Measurements from ENCODE around the gene DRC1. TPM values are rescaled to one million over a fixed set of nuclear protein-coding genes. Genes with fewer than 3 reads are reported as not detected.

DRC1 gene
- total RNA-seq, 6 experiments from 2014 or later: not detected

DNA sequence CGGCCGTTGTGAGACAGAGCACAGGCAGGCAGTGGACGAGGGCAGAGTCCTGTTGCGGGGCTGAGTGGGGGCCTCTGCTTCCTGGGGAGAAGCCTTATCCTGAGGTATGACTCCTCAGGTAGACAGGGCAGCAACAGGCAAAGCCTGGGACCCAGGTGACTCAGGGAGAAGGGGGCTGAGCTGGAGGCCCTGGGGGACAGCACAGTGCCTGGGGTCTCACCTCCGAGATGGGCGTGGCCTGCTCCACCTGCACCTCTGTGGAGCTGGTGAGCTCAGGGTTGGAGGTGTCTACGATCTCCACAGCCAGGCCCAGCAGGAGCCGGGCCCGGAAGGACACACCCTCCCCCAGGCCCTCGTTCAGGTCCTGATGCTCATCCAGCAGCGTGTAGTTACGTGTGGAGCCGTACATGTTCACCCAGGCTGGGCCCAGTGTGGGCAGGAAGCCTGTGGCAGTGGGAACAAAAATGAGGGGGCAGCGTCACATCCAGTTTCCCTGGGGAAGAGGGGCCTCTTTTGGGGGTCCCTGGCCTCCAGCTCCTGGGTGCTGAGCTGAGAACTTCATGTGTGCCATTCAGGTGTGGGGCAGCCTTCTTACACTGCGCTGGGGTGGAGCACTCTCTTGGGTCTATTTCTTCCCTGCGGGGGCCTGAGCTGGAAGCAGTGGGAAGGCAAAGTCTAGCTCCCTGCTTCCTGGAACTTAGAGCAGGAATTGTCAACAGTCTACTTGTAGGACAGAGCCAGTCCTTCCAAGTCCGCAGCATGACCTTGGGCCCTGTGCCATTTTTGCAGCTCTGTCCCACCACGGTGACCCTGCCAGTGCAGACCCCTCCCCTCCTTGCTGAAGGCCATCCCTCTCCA lies 79.1 kb downstream of the DRC1 start:
- H3K9me3 Mint-ChIP-seq: no peaks in the 10 kb centered on the region
- no peaks in the 10 kb centered on the region for H3K36me3 Mint-ChIP-seq (ENCODE audit: low read depth)
- peaks cover 9% of the 10 kb centered on the region; the same call in 1 of the 2 replicates for H3K4me1 Mint-ChIP-seq (ENCODE audit: low read depth)
- DNase-seq: no peak
- H3K27ac Mint-ChIP-seq: no peak overlapping the region
- TF ChIP-seq, protein P1, sequence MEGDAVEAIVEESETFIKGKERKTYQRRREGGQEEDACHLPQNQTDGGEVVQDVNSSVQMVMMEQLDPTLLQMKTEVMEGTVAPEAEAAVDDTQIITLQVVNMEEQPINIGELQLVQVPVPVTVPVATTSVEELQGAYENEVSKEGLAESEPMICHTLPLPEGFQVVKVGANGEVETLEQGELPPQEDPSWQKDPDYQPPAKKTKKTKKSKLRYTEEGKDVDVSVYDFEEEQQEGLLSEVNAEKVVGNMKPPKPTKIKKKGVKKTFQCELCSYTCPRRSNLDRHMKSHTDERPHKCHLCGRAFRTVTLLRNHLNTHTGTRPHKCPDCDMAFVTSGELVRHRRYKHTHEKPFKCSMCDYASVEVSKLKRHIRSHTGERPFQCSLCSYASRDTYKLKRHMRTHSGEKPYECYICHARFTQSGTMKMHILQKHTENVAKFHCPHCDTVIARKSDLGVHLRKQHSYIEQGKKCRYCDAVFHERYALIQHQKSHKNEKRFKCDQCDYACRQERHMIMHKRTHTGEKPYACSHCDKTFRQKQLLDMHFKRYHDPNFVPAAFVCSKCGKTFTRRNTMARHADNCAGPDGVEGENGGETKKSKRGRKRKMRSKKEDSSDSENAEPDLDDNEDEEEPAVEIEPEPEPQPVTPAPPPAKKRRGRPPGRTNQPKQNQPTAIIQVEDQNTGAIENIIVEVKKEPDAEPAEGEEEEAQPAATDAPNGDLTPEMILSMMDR (IDR thresholded peaks at IDR 0.05): no peak
- H3K27me3 Mint-ChIP-seq (ENCODE audit: insufficient read depth): peaks cover 13% of the 10 kb centered on the region
- no peak overlapping the region for H3K4me3 Mint-ChIP-seq

DNA sequence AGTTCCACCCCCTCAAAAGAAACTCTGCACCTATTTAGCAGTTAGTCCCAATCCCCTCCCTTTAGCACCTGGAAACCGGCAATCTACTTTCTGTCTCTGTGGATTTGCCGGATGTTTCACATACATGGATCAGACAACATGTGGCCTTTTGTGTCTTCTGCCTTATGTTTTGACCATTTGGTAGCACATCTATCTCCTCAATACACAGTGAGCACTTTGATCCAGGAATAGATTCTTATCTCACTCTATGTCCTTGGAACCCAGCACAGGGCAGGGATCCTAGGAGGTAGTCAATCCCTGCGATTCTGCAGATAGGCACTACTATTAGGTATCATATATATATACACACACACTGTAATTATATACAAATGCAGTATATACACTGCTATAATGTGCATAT lies 80.0 kb downstream of the DRC1 start:
- Mint-ChIP-seq H3K36me3 (ENCODE audit: low read depth) (no peaks in the 10 kb centered on the region), H3K4me1 (ENCODE audit: low read depth) (peaks cover 9% of the 10 kb centered on the region; the same call in 1 of the 2 replicates)
- TF ChIP-seq, protein P1 (IDR thresholded peaks at IDR 0.05): no peak

DNA sequence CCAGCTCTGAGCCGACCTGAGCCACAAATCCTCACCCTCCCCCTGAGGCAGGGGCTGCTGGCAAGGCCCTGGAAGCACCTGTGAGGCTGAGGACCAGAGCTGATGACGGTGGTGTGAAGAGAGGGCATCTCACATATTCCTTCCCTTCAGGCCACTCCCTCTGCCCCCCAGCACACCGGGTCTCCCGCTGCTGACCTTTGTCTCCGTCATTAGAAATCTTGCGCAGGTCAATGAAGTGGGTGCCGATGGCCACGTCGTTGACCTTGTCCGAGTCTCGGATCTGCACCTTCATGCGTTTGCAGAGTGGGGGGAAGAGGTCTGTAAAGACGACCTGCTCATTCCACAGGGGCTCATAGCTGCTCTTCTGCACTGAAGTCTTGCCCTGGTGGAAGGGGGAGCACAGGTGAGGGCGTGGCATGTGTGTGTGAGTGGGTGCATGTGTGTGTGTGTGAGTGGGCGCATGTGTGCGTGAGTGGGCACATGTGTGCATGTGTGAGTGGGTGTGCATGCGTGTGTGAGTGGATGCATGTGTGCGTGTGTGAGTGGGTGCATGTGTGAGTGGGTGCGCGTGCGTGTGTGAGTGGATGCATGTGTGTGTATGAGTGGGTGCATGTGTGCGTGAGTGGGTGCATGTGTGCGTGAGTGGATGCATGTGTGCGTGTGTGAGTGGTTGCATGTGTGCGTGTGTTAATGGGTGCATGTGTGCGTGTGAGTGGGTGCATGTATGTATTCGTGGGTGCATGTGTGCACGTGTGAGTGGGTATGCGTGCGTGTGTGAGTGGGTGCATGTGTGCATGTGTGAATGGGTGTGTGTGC lies 80.7 kb downstream of the DRC1 start:
- DNase-seq: no peak
- TF ChIP-seq, protein P1 (IDR thresholded peaks at IDR 0.05): no peak
- Mint-ChIP-seq H3K4me1 (ENCODE audit: low read depth) (peaks cover 8% of the 10 kb centered on the region; the same call in 1 of the 2 replicates), H3K36me3 (ENCODE audit: low read depth) (no peaks in the 10 kb centered on the region), H3K9me3 (no peaks in the 10 kb centered on the region), H3K27ac (no peak overlapping the region), H3K4me3 (no peak overlapping the region), H3K27me3 (ENCODE audit: insufficient read depth) (peaks cover 13% of the 10 kb centered on the region)

More for the DNA sequence above, 80.0 kb downstream of the DRC1 start:
- Mint-ChIP-seq H3K27me3 (ENCODE audit: insufficient read depth) (peaks cover 13% of the 10 kb centered on the region), H3K27ac (no peak overlapping the region), H3K9me3 (no peaks in the 10 kb centered on the region), H3K4me3 (no peak overlapping the region)
- DNase-seq: no peak

DNA sequence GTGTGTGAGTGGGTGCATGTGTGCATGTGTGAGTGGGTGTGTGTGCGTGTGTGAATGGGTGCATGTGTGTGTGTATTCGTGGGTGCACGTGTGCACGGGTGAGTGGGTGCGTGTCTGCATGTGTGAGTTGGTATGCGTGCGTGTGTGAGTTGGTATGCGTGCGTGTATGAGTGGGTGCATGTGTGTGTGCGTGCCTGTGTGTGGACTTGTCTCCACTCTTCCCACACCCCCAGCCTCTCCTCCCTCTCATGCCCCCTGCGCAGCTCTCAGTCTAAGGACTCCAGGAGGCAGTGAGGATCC lies 81.3 kb downstream of the DRC1 start:
- peaks cover 3% of the 10 kb centered on the region; the same call in 1 of the 2 replicates for H3K4me1 Mint-ChIP-seq (ENCODE audit: low read depth)
- H3K27ac Mint-ChIP-seq: no peak overlapping the region
- TF ChIP-seq, protein P1 (IDR thresholded peaks at IDR 0.05): no peak
- no peak overlapping the region for H3K4me3 Mint-ChIP-seq
- no peaks in the 10 kb centered on the region for H3K9me3 Mint-ChIP-seq
- DNase-seq: no peak
- H3K36me3 Mint-ChIP-seq (ENCODE audit: low read depth): no peaks in the 10 kb centered on the region
- peaks cover 16% of the 10 kb centered on the region for H3K27me3 Mint-ChIP-seq (ENCODE audit: insufficient read depth)

DNA sequence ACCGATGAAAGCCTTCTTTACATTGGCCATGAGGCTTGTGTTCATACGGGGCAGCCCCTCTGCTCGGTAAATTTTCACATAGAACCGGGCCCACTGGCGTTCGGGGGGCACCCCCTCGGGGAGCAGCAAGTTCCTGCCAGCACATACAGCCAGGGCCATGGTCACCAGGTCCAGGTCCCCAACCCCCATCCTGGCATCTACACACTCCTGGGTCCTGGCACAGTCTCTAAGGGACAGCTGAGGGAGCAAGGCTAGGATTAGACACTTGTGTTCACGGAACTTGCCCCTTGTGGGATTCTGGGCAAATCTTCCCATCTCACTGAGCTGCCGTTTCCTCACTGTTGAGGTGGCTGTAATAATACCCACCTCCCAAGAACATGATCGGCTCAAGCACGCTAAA lies 81.8 kb downstream of the DRC1 start:
- TF ChIP-seq, protein P1 (IDR thresholded peaks at IDR 0.05): no peak
- no peak for DNase-seq
- Mint-ChIP-seq H3K36me3 (ENCODE audit: low read depth) (no peaks in the 10 kb centered on the region), H3K4me1 (ENCODE audit: low read depth) (no peaks in the 10 kb centered on the region), H3K27ac (no peak overlapping the region), H3K27me3 (ENCODE audit: insufficient read depth) (peaks cover 16% of the 10 kb centered on the region), H3K9me3 (no peaks in the 10 kb centered on the region), H3K4me3 (no peak overlapping the region)
